ENCODE measurements around the gene CBX4. TPM values are rescaled to one million over a fixed set of nuclear protein-coding genes. Genes with fewer than 3 reads are reported as not detected.

CBX4 gene
- total RNA-seq, 6 experiments from 2014 or later: 18.2 to 20.2 (median 19.3) TPM

- H3K4me3 Mint-ChIP-seq: no peak overlapping the region
- DNase-seq: no peak
- no peak overlapping the region for H3K27ac Mint-ChIP-seq
- H3K9me3 Mint-ChIP-seq: no peaks in the 10 kb centered on the region
- no peak for TF ChIP-seq CTCF (IDR thresholded peaks at IDR 0.05)
- peaks cover 31% of the 10 kb centered on the region for H3K4me1 Mint-ChIP-seq (ENCODE audit: low read depth)
- peaks cover 10% of the 10 kb centered on the region for H3K27me3 Mint-ChIP-seq (ENCODE audit: insufficient read depth)
- no peaks in the 10 kb centered on the region for H3K36me3 Mint-ChIP-seq (ENCODE audit: low read depth)
Measured at GRCh38 chr17:79847698-79848369, 8.6 kb upstream of the CBX4 start.

GRCh38 chr17:79845601-79845949 is 6.3 kb upstream of the CBX4 start:
- Mint-ChIP-seq H3K27me3 (ENCODE audit: insufficient read depth) (peaks cover 24% of the 10 kb centered on the region), H3K9me3 (no peaks in the 10 kb centered on the region), H3K4me1 (ENCODE audit: low read depth) (peaks cover 16% of the 10 kb centered on the region), H3K36me3 (ENCODE audit: low read depth) (no peaks in the 10 kb centered on the region), H3K27ac (no peak overlapping the region; the same call in 1 of the 2 replicates), H3K4me3 (peak overlapping the region; percentile 46; the same call in 1 of the 2 replicates)
- no peak for TF ChIP-seq CTCF (IDR thresholded peaks at IDR 0.05)
- DNase-seq: no peak

- no peak for DNase-seq
- H3K4me1 Mint-ChIP-seq (ENCODE audit: low read depth): peaks cover 11% of the 10 kb centered on the region
- H3K9me3 Mint-ChIP-seq: no peaks in the 10 kb centered on the region
- no peaks in the 10 kb centered on the region for H3K36me3 Mint-ChIP-seq (ENCODE audit: low read depth)
- H3K27ac Mint-ChIP-seq: peak overlapping the region; percentile 46; the same call in 1 of the 2 replicates
- H3K4me3 Mint-ChIP-seq: peak overlapping the region; percentile 46; the same call in 1 of the 2 replicates
- H3K27me3 Mint-ChIP-seq (ENCODE audit: insufficient read depth): peaks cover 25% of the 10 kb centered on the region
- peak; percentile 86 for TF ChIP-seq CTCF (IDR thresholded peaks at IDR 0.05)
Measured at GRCh38 chr17:79844869-79845600, 5.8 kb upstream of the CBX4 start.

- Mint-ChIP-seq H3K4me1 (ENCODE audit: low read depth) (peaks cover 8% of the 10 kb centered on the region; the same call in 1 of the 2 replicates), H3K27me3 (ENCODE audit: insufficient read depth) (peaks cover 25% of the 10 kb centered on the region), H3K27ac (no peak overlapping the region), H3K9me3 (no peaks in the 10 kb centered on the region), H3K4me3 (peak overlapping the region; percentile 86), H3K36me3 (ENCODE audit: low read depth) (no peaks in the 10 kb centered on the region)
- DNase-seq: peak; percentile 30
- no peak for TF ChIP-seq CTCF (IDR thresholded peaks at IDR 0.05)
Measured at GRCh38 chr17:79843816-79844800, 4.9 kb upstream of the CBX4 start.

GRCh38 chr17:79843474-79843815 is 4.2 kb upstream of the CBX4 start:
- H3K4me3 Mint-ChIP-seq: peak overlapping the region; percentile 86
- H3K9me3 Mint-ChIP-seq: no peaks in the 10 kb centered on the region
- no peak overlapping the region for H3K27ac Mint-ChIP-seq
- no peak for DNase-seq
- H3K4me1 Mint-ChIP-seq (ENCODE audit: low read depth): peaks cover 8% of the 10 kb centered on the region; the same call in 1 of the 2 replicates
- H3K36me3 Mint-ChIP-seq (ENCODE audit: low read depth): 0 out of 2 replicates have a peak, but pooled peaks cover under 1% of the 10 kb centered on the region
- H3K27me3 Mint-ChIP-seq (ENCODE audit: insufficient read depth): peaks cover 21% of the 10 kb centered on the region
- no peak for TF ChIP-seq CTCF (IDR thresholded peaks at IDR 0.05)

Measured in HFFc6 (cell line).